ENCODE measurements around the gene STIMATE.
A peak's percentile ranks its signal among the peaks of the same experiment; 100 is the strongest.

Gene STIMATE

GRCh38 chr3:52845691-52846431, 51.5 kb downstream of the STIMATE start:
- Histone ChIP-seq H3K4me3 (ENCODE audit: low read length) (no peak overlapping the region), H3K9me2 (replicated peaks; ENCODE audit: control insufficient read depth, low read length) (no peaks in the 10 kb centered on the region), H3K4me1 (ENCODE audit: control insufficient read depth, low read length) (no peaks in the 10 kb centered on the region), H4K20me1 (ENCODE audit: control insufficient read depth, insufficient read depth, low read depth, low read length) (no peaks in the 10 kb centered on the region), H3K27ac (ENCODE audit: low read depth, low read length) (no peak overlapping the region), H3K27me3 (ENCODE audit: control insufficient read depth, low read length) (no peaks in the 10 kb centered on the region), H3K79me2 (ENCODE audit: control insufficient read depth, low read length) (no peaks in the 10 kb centered on the region), H3K36me3 (ENCODE audit: control insufficient read depth, low read length) (no peaks in the 10 kb centered on the region; the same call in 1 of the 2 replicates), H3F3A (ENCODE audit: control insufficient read depth, insufficient read depth) (no peaks in the 10 kb centered on the region), H3K4me2 (ENCODE audit: low read length) (no peak overlapping the region), H3K9me3 (ENCODE audit: control insufficient read depth, insufficient read depth, low read length) (no peaks in the 10 kb centered on the region)
- no peak for TF ChIP-seq EZH2phosphoT487 (IDR thresholded peaks at IDR 0.05; ENCODE audit: borderline replicate concordance, low read length)
- peak; percentile 69 for TF ChIP-seq CTCF (IDR thresholded peaks at IDR 0.05; ENCODE audit: low read depth, low read length, poor library complexity, severe bottlenecking)

- H3K27ac ChIP-seq (ENCODE audit: low read depth, low read length) = no peak overlapping the region
Measured at GRCh38 chr3:52845157-52845556, 52.2 kb downstream of the STIMATE start.

DNA sequence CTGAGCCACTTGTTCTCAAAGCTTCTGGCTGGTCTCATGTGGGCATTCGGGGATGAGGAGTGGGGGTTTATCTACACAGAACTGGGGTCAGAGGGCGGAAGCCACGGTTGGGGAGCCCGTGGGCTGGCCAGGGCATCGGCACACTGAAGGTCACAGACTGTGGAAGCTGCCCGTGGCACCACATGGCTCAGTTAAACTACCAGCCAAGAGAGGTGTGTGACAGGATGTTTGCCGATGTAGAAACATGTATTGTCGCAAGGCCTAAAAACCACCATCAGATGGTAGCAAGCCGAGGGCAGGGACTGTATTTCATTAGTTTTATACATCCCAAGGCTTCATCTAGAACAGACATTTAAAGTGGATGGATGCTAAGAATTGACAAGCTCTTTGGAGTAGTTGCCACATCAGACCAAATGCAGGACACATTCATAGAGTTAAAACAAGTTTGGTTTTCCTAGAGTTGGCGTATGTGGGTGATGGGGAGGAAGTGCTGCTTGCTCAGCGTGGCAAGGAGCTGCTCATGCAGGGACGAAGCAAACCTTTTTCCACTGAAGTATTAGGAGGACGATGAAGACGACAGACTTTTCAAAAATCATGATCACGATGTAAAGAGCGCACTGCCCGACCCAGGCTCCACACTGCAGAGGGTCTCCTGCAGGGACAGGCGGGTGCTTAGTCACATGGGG, 52.9 kb downstream of the STIMATE start:
- Histone ChIP-seq H3K9me2 (replicated peaks; ENCODE audit: control insufficient read depth, low read length) (no peaks in the 10 kb centered on the region), H3K36me3 (ENCODE audit: control insufficient read depth, low read length) (no peaks in the 10 kb centered on the region; the same call in 1 of the 2 replicates), H3K27ac (ENCODE audit: low read depth, low read length) (no peak overlapping the region), H4K20me1 (ENCODE audit: control insufficient read depth, insufficient read depth, low read depth, low read length) (no peaks in the 10 kb centered on the region), H3K9me3 (ENCODE audit: control insufficient read depth, insufficient read depth, low read length) (no peaks in the 10 kb centered on the region), H3K79me2 (ENCODE audit: control insufficient read depth, low read length) (no peaks in the 10 kb centered on the region), H3K4me2 (ENCODE audit: low read length) (no peak overlapping the region), H3K4me1 (ENCODE audit: control insufficient read depth, low read length) (no peaks in the 10 kb centered on the region), H3K4me3 (ENCODE audit: low read length) (no peak overlapping the region), H3F3A (ENCODE audit: control insufficient read depth, insufficient read depth) (no peaks in the 10 kb centered on the region), H3K27me3 (ENCODE audit: control insufficient read depth, low read length) (no peaks in the 10 kb centered on the region)
- TF ChIP-seq CTCF (IDR thresholded peaks at IDR 0.05; ENCODE audit: low read depth, low read length, poor library complexity, severe bottlenecking) (no peak), EZH2phosphoT487 (IDR thresholded peaks at IDR 0.05; ENCODE audit: borderline replicate concordance, low read length) (no peak)

More at GRCh38 chr3:52845157-52845556, 52.2 kb downstream of the STIMATE start:
- no peaks in the 10 kb centered on the region for H3K9me3 ChIP-seq (ENCODE audit: control insufficient read depth, insufficient read depth, low read length)
- no peaks in the 10 kb centered on the region for H4K20me1 ChIP-seq (ENCODE audit: control insufficient read depth, insufficient read depth, low read depth, low read length)
- H3F3A ChIP-seq (ENCODE audit: control insufficient read depth, insufficient read depth) = no peaks in the 10 kb centered on the region
- no peak overlapping the region for H3K4me2 ChIP-seq (ENCODE audit: low read length)
- H3K27me3 ChIP-seq (ENCODE audit: control insufficient read depth, low read length) = no peaks in the 10 kb centered on the region
- H3K4me3 ChIP-seq (ENCODE audit: low read length) = no peak overlapping the region
- H3K9me2 ChIP-seq (replicated peaks; ENCODE audit: control insufficient read depth, low read length) = no peaks in the 10 kb centered on the region
- no peaks in the 10 kb centered on the region for H3K4me1 ChIP-seq (ENCODE audit: control insufficient read depth, low read length)
- TF ChIP-seq CTCF (IDR thresholded peaks at IDR 0.05; ENCODE audit: low read depth, low read length, poor library complexity, severe bottlenecking) (no peak), EZH2phosphoT487 (IDR thresholded peaks at IDR 0.05; ENCODE audit: borderline replicate concordance, low read length) (no peak)
- no peaks in the 10 kb centered on the region for H3K79me2 ChIP-seq (ENCODE audit: control insufficient read depth, low read length)
- H3K36me3 ChIP-seq (ENCODE audit: control insufficient read depth, low read length) = no peaks in the 10 kb centered on the region; the same call in 1 of the 2 replicates
